ENCODE results near the gene SMCO4. TPM values are rescaled to one million over a fixed set of nuclear protein-coding genes. Genes with fewer than 3 reads are reported as not detected.
A peak's percentile ranks its signal among the peaks of the same experiment; 100 is the strongest.

The SMCO4 gene
- total and polyA plus RNA-seq, 2 donors (not counting 1 experiment from before 2014, with no cell fraction given): 3.6 to 5.1 TPM

DNA sequence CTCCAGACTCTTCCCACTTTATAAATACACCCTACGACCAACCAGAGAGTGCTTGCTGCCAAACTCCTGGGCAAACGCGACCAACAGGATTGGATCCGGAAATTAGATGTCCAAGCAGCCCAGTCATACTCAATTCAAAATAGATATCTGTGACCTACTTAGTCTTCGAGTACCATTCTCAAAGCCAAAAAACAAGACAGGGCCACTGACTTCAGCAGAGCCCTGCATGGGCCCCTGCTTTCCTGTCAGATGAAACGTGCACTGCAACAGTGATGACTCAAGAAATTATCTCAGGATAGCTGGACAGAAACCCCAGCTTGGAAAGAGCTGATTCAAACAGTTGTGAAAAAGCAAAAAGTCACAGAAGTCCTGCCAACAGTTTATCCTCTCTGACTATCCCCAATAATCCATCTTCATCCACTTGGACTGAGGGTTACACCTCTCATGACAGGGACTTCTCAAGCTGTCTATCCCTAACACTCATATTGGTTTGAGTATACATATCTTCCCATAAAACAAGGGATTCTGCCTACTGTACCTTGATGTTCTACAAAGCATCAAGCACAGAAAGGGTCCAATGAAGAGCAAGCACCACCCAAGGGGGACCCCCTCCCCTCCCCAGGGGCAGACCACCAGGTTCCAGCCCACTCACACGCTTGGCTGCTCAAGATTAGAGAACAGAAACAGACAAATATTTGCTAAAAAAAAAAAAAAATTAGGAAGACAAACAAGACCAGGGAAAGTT lies 17.4 kb downstream of the SMCO4 start:
- CTCF ChIA-PET: interaction anchor here (0.6 to 1.6 kb wide), 4 partner anchors 16 to 589 kb away, joined by 3 to 7 read pairs (median 4); no protein-coding TSS in a partner anchor
- H3K36me3 ChIP-seq (replicated peaks in 1 of 2; ENCODE audit: control extremely low read depth in 1 of 2, control insufficient read depth in 1 of 2, extremely low read depth in 1 of 2, insufficient read depth in 2 of 2, low read length in 1 of 2): no peaks in the 10 kb centered on the region
- H3K4me2 ChIP-seq (replicated peaks; ENCODE audit: low read depth, low read length, poor library complexity, severe bottlenecking): peak overlapping the region; percentile 44
- peak overlapping the region; percentile 15 for H3K9ac ChIP-seq (ENCODE audit: low read length)
- H3K79me2 ChIP-seq (ENCODE audit: control insufficient read depth, insufficient read depth, low read length): no peaks in the 10 kb centered on the region
- Mint-ChIP-seq H3K4me3 (peak overlapping the region; percentile 70), H3K9me3 (ENCODE audit: insufficient read depth) (no peaks in the 10 kb centered on the region), H3K27ac (peak overlapping the region; percentile 67), H3K27me3 (no peaks in the 10 kb centered on the region), H3K4me1 (peaks cover 63% of the 10 kb centered on the region)
- WGBS (ENCODE audit: insufficient coverage): 53% methylated on average over 6 of the region's 7 CpGs
- peaks cover 47 to 66% of the 10 kb centered on the region in 2 donors for H3K4me1 ChIP-seq (ENCODE audit: control insufficient read depth in 2 of 2, insufficient read depth in 2 of 2, low read length in 2 of 2)
- H3K4me3 ChIP-seq (ENCODE audit: control extremely low read depth in 1 of 5, extremely low read depth in 1 of 5, insufficient read depth in 1 of 5, low read depth in 2 of 5, low read length in 4 of 5): no peak overlapping the region
- POLR2A ChIA-PET: no interaction called here
- peak overlapping the region in 1 of 2 donors; percentile 77 for H3K27ac ChIP-seq (ENCODE audit: low read length in 2 of 2)
- H3K9me3 ChIP-seq (ENCODE audit: control extremely low read depth in 1 of 3, control insufficient read depth in 2 of 3, insufficient read depth in 1 of 3, low read length in 2 of 3): no peaks in the 10 kb centered on the region
- H2AFZ ChIP-seq (ENCODE audit: insufficient read depth, low read depth, low read length, poor library complexity, severe bottlenecking): peak overlapping the region; percentile 35
- intact Hi-C loops (cut with micrococcal nuclease): no loop called here
- TF ChIP-seq, protein P1, sequence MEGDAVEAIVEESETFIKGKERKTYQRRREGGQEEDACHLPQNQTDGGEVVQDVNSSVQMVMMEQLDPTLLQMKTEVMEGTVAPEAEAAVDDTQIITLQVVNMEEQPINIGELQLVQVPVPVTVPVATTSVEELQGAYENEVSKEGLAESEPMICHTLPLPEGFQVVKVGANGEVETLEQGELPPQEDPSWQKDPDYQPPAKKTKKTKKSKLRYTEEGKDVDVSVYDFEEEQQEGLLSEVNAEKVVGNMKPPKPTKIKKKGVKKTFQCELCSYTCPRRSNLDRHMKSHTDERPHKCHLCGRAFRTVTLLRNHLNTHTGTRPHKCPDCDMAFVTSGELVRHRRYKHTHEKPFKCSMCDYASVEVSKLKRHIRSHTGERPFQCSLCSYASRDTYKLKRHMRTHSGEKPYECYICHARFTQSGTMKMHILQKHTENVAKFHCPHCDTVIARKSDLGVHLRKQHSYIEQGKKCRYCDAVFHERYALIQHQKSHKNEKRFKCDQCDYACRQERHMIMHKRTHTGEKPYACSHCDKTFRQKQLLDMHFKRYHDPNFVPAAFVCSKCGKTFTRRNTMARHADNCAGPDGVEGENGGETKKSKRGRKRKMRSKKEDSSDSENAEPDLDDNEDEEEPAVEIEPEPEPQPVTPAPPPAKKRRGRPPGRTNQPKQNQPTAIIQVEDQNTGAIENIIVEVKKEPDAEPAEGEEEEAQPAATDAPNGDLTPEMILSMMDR (IDR thresholded peaks at IDR 0.05): no peak
- ATAC-seq (ENCODE audit: low read depth) (no peak), DNase-seq (no peak)
- no peaks in the 10 kb centered on the region for H4K20me1 ChIP-seq (ENCODE audit: control insufficient read depth, insufficient read depth, low read length, poor library complexity, severe bottlenecking)
- no peaks in the 10 kb centered on the region for H3K27me3 ChIP-seq (replicated peaks in 1 of 4; ENCODE audit: control extremely low read depth in 1 of 4, control insufficient read depth in 3 of 4, insufficient read depth in 4 of 4, low read length in 3 of 4)

DNA sequence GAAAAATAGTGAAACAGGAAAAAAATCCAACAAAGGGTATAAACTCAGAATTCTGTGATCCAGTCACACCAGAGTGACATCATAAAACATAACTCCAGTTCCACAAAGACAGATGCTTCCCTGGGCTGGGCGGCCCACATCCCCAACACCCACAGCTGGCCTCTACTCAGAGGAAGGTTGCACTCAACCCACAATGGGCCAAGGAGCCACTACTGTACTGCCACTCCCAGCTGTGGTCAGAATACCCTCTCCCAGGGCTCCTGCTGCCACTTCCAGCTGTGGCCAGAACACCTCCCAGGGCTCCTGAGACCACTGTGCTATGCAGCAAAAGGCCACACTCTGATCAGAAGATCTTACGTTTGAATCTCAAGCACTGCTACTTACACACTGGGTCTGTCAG lies 18.3 kb downstream of the SMCO4 start:
- no peaks in the 10 kb centered on the region for H3K9me3 Mint-ChIP-seq (ENCODE audit: insufficient read depth)
- Histone ChIP-seq H3K27me3 (replicated peaks in 1 of 4; ENCODE audit: control extremely low read depth in 1 of 4, control insufficient read depth in 3 of 4, insufficient read depth in 4 of 4, low read length in 3 of 4) (no peaks in the 10 kb centered on the region), H3K4me1 (ENCODE audit: control insufficient read depth in 2 of 2, insufficient read depth in 2 of 2, low read length in 2 of 2) (peaks cover 47 to 60% of the 10 kb centered on the region in 2 donors), H3K4me3 (ENCODE audit: control extremely low read depth in 1 of 5, extremely low read depth in 1 of 5, insufficient read depth in 1 of 5, low read depth in 2 of 5, low read length in 4 of 5) (peak overlapping the region in 1 of 5 experiments; percentile 31), H2AFZ (ENCODE audit: insufficient read depth, low read depth, low read length, poor library complexity, severe bottlenecking) (peak overlapping the region; percentile 34), H3K9me3 (ENCODE audit: control extremely low read depth in 1 of 3, control insufficient read depth in 2 of 3, insufficient read depth in 1 of 3, low read length in 2 of 3) (no peaks in the 10 kb centered on the region), H3K79me2 (ENCODE audit: control insufficient read depth, insufficient read depth, low read length) (no peaks in the 10 kb centered on the region), H4K20me1 (ENCODE audit: control insufficient read depth, insufficient read depth, low read length, poor library complexity, severe bottlenecking) (no peaks in the 10 kb centered on the region), H3K27ac (ENCODE audit: low read length in 2 of 2) (peak overlapping the region; percentile 9 to 77), H3K9ac (ENCODE audit: low read length) (peak overlapping the region; percentile 56), H3K4me2 (replicated peaks; ENCODE audit: low read depth, low read length, poor library complexity, severe bottlenecking) (peak overlapping the region; percentile 58), H3K36me3 (replicated peaks in 1 of 2; ENCODE audit: control extremely low read depth in 1 of 2, control insufficient read depth in 1 of 2, extremely low read depth in 1 of 2, insufficient read depth in 2 of 2, low read length in 1 of 2) (no peaks in the 10 kb centered on the region)
- ChIA-PET POLR2A (no interaction called here), CTCF (interaction anchor here (1.2 kb wide), 1 partner anchor 17 kb away, joined by 7 read pairs; no protein-coding TSS in a partner anchor)
- intact Hi-C loops (cut with micrococcal nuclease): no loop called here
- no peak for ATAC-seq (ENCODE audit: low read depth)
- DNase-seq: no peak
- 44% methylated on average over 2 of the region's 2 CpGs for WGBS (ENCODE audit: insufficient coverage)
- TF ChIP-seq EZH2 (IDR thresholded peaks at IDR 0.05; ENCODE audit: borderline replicate concordance, insufficient read depth, low read depth, low read length, poor library complexity, severe bottlenecking): no peak
- TF ChIP-seq, protein P1 (IDR thresholded peaks at IDR 0.05): no peak
- peaks cover 59% of the 10 kb centered on the region for H3K4me1 Mint-ChIP-seq
- peak overlapping the region; percentile 72 for H3K27ac Mint-ChIP-seq
- peak overlapping the region; percentile 80 for H3K4me3 Mint-ChIP-seq
- no peaks in the 10 kb centered on the region for H3K27me3 Mint-ChIP-seq
